ENCODE results near the gene DGCR2. TPM values are rescaled to one million over a fixed set of nuclear protein-coding genes. Genes with fewer than 3 reads are reported as not detected.
"Not testable (repeated sequence)": the region's sequence is repeated elsewhere in the genome, so short reads cannot be mapped to it uniquely, and the experiment has no call there.

DGCR2 gene
- total and polyA plus RNA-seq, 2 of the 4 experiments (the other 2 are of a cell fraction): 17.2 to 35.4 TPM

- H3K4ac ChIP-seq (ENCODE audit: low read depth, low read length); H3K4me1 ChIP-seq (ENCODE audit: control insufficient read depth, insufficient read depth, low read length); POLR2A ChIA-PET (ENCODE audit: unreplicated experiment); H2BK20ac ChIP-seq (ENCODE audit: low read depth, low read length); H3K18ac ChIP-seq (ENCODE audit: low read depth, low read length); ATAC-seq (ENCODE audit: low read depth); H3K23ac ChIP-seq (ENCODE audit: low read depth, low read length); H3K4me2 ChIP-seq (ENCODE audit: low read depth, low read length); H3K9me1 ChIP-seq (ENCODE audit: insufficient read depth, low read length); H3K9ac ChIP-seq (ENCODE audit: low read depth, low read length); H4K91ac ChIP-seq (ENCODE audit: insufficient read depth, low read depth, low read length); H3K4me3 ChIP-seq (ENCODE audit: insufficient read depth, low read depth, low read length); H4K8ac ChIP-seq (ENCODE audit: low read depth in 2 of 2, low read length in 2 of 2); H2BK5ac ChIP-seq (ENCODE audit: low read depth, low read length, poor library complexity, severe bottlenecking); H3K79me1 ChIP-seq (ENCODE audit: low read depth in 1 of 2, low read length in 2 of 2); H3K9me3 ChIP-seq (ENCODE audit: control insufficient read depth, insufficient read depth, low read length); H3K27ac ChIP-seq (ENCODE audit: insufficient read depth, low read length); BruUV-seq (replicated peaks); H2BK15ac ChIP-seq (ENCODE audit: low read depth, low read length); CTCF ChIA-PET; H3K56ac ChIP-seq (ENCODE audit: extremely low read depth, insufficient read depth, low read length); H3K14ac ChIP-seq (replicated peaks; ENCODE audit: low read depth, low read length); H2AK9ac ChIP-seq (replicated peaks; ENCODE audit: low read depth, low read length, poor library complexity); H2AK5ac ChIP-seq (ENCODE audit: low read depth, low read length); H3K27me3 ChIP-seq (ENCODE audit: control insufficient read depth, insufficient read depth, low read length); dilution Hi-C loops (cut with HindIII; ENCODE audit: low sequenced_read_pairs, unreplicated experiment); DNase-seq; H4K5ac ChIP-seq (ENCODE audit: low read depth, low read length); H2AFZ ChIP-seq (replicated peaks; ENCODE audit: low read length, poor library complexity); in situ Hi-C loops (cut with MboI; ENCODE audit: low sequenced_read_pairs); H2BK120ac ChIP-seq (ENCODE audit: low read depth, low read length); intact Hi-C loops (cut with micrococcal nuclease): not testable (repeated sequence)
- Histone ChIP-seq H4K20me1 (ENCODE audit: insufficient read depth, low read length) (peaks cover 17% of the 10 kb centered on the region; the same call in 1 of the 2 replicates), H3K36me3 (ENCODE audit: control insufficient read depth, insufficient read depth, low read length) (peaks cover 10% of the 10 kb centered on the region)
- 0% methylated on average over 1 of the region's 6 CpGs; no CpG with 5 or more reads in 1 of the 2 experiments for WGBS, 2 experiments (ENCODE audit: extremely low coverage in 2 of 2, insufficient read length in 1 of 2)
Observed at GRCh38 chr22:19035126-19035473, 87.1 kb downstream of the DGCR2 start.

- intact Hi-C loops (cut with micrococcal nuclease): not testable (repeated sequence)
Observed at GRCh38 chr22:19034724-19035120, 87.5 kb downstream of the DGCR2 start.

More at GRCh38 chr22:19034724-19035120, 87.5 kb downstream of the DGCR2 start:
- dilution Hi-C loops (cut with HindIII; ENCODE audit: low sequenced_read_pairs, unreplicated experiment); H2AFZ ChIP-seq (replicated peaks; ENCODE audit: low read length, poor library complexity); POLR2A ChIA-PET (ENCODE audit: unreplicated experiment); H2BK120ac ChIP-seq (ENCODE audit: low read depth, low read length); H3K4me2 ChIP-seq (ENCODE audit: low read depth, low read length); H3K79me1 ChIP-seq (ENCODE audit: low read depth in 1 of 2, low read length in 2 of 2); H3K4ac ChIP-seq (ENCODE audit: low read depth, low read length); H3K4me1 ChIP-seq (ENCODE audit: control insufficient read depth, insufficient read depth, low read length); H2AK9ac ChIP-seq (replicated peaks; ENCODE audit: low read depth, low read length, poor library complexity); H2AK5ac ChIP-seq (ENCODE audit: low read depth, low read length); H3K27ac ChIP-seq (ENCODE audit: insufficient read depth, low read length); H4K91ac ChIP-seq (ENCODE audit: insufficient read depth, low read depth, low read length); H3K9ac ChIP-seq (ENCODE audit: low read depth, low read length); H4K8ac ChIP-seq (ENCODE audit: low read depth in 2 of 2, low read length in 2 of 2); H2BK20ac ChIP-seq (ENCODE audit: low read depth, low read length); H2BK5ac ChIP-seq (ENCODE audit: low read depth, low read length, poor library complexity, severe bottlenecking); CTCF ChIA-PET; H3K4me3 ChIP-seq (ENCODE audit: insufficient read depth, low read depth, low read length); H3K56ac ChIP-seq (ENCODE audit: extremely low read depth, insufficient read depth, low read length); H3K27me3 ChIP-seq (ENCODE audit: control insufficient read depth, insufficient read depth, low read length); H3K9me1 ChIP-seq (ENCODE audit: insufficient read depth, low read length); H3K9me3 ChIP-seq (ENCODE audit: control insufficient read depth, insufficient read depth, low read length); BruUV-seq (replicated peaks); H3K14ac ChIP-seq (replicated peaks; ENCODE audit: low read depth, low read length); H3K23ac ChIP-seq (ENCODE audit: low read depth, low read length); DNase-seq; H2BK15ac ChIP-seq (ENCODE audit: low read depth, low read length); H3K18ac ChIP-seq (ENCODE audit: low read depth, low read length); H4K5ac ChIP-seq (ENCODE audit: low read depth, low read length); in situ Hi-C loops (cut with MboI; ENCODE audit: low sequenced_read_pairs); ATAC-seq (ENCODE audit: low read depth): not testable (repeated sequence)
- peaks cover 17% of the 10 kb centered on the region; the same call in 1 of the 2 replicates for H4K20me1 ChIP-seq (ENCODE audit: insufficient read depth, low read length)
- H3K36me3 ChIP-seq (ENCODE audit: control insufficient read depth, insufficient read depth, low read length): peaks cover 10% of the 10 kb centered on the region
- no CpG with 5 or more reads among the region's 12 CpGs for WGBS, 2 experiments (ENCODE audit: extremely low coverage in 2 of 2, insufficient read length in 1 of 2)

Data from IMR-90 (cell line).